DMS53 treated with DMSO at 0.1 percent for 48 hours (cell line): ENCODE measurements around the gene RELN.
"Not testable (repeated sequence)": the region's sequence is repeated elsewhere in the genome, so short reads cannot be mapped to it uniquely, and the experiment has no call there.

Source experiments
- DNase-seq: peaks from one replicate; lab custom pipeline; 2025; ENCODE audit not compliant: unreplicated experiment; lab: John Stamatoyannopoulos, UW

The RELN gene

GRCh38 chr7:103905997-103906396 is 83.5 kb downstream of the RELN start:
- no peak for DNase-seq

GRCh38 chr7:103902917-103903316 is 86.5 kb downstream of the RELN start:
- no peak for DNase-seq

GRCh38 chr7:103896826-103897225 is 92.6 kb downstream of the RELN start:
- not testable (repeated sequence) for DNase-seq

- DNase-seq = no peak
Measured at GRCh38 chr7:103894656-103895596, 94.5 kb downstream of the RELN start.

GRCh38 chr7:103893350-103893749 is 96.1 kb downstream of the RELN start:
- DNase-seq = no peak

- DNase-seq = no peak
Measured at GRCh38 chr7:103889451-103889850, 100.0 kb downstream of the RELN start.

GRCh38 chr7:103888603-103889153 is 100.8 kb downstream of the RELN start:
- DNase-seq = no peak

GRCh38 chr7:103887853-103888602 is 101.4 kb downstream of the RELN start:
- DNase-seq = no peak

- no peak for DNase-seq
Measured at GRCh38 chr7:103887050-103887449, 102.4 kb downstream of the RELN start.

- no peak for DNase-seq
Measured at GRCh38 chr7:103879928-103880600, 109.4 kb downstream of the RELN start.

GRCh38 chr7:103879411-103879810 is 110.0 kb downstream of the RELN start:
- no peak for DNase-seq

- DNase-seq = no peak
Measured at GRCh38 chr7:103877565-103877964, 111.9 kb downstream of the RELN start.

- no peak for DNase-seq
Measured at GRCh38 chr7:103875718-103876117, 113.7 kb downstream of the RELN start.

- DNase-seq = no peak
Measured at GRCh38 chr7:103871473-103871872, 118.0 kb downstream of the RELN start.

- no peak for DNase-seq
Measured at GRCh38 chr7:103870664-103871063, 118.8 kb downstream of the RELN start.

GRCh38 chr7:103867874-103868273 is 121.6 kb downstream of the RELN start:
- DNase-seq = no peak

- peak; percentile 99 for DNase-seq
Measured at GRCh38 chr7:103866919-103867318, 122.5 kb downstream of the RELN start.

GRCh38 chr7:103865442-103865841 is 124.0 kb downstream of the RELN start:
- no peak for DNase-seq

GRCh38 chr7:103862302-103863035 is 127.0 kb downstream of the RELN start:
- no peak for DNase-seq

- DNase-seq = no peak
Measured at GRCh38 chr7:103859709-103860108, 129.7 kb downstream of the RELN start.

- DNase-seq = no peak
Measured at GRCh38 chr7:103857435-103857834, 132.0 kb downstream of the RELN start.
